NCI-H2227 (cell line): ENCODE measurements around the gene EME1.
"Not testable (repeated sequence)": the region's sequence is repeated elsewhere in the genome, so short reads cannot be mapped to it uniquely, and the experiment has no call there.

Experiments
- DNase-seq: peaks from one replicate; lab custom pipeline; 2025; ENCODE audit not compliant: unreplicated experiment; lab: John Stamatoyannopoulos, UW

EME1 gene

GRCh38 chr17:50372758-50373556 is at the start of gene EME1, which contains the start of gene MRPL27:
Gene EME1 (plus strand): TSS chr17:50373229. CDS start chr17:50375209, 1,980 bp downstream.
Gene MRPL27 (minus strand): TSS chr17:50373184. CDS start chr17:50373170, 14 bp downstream.
- peak; percentile 93 for DNase-seq

- DNase-seq = no peak
Measured at GRCh38 chr17:50325906-50326305, 47.1 kb upstream of the EME1 start.

GRCh38 chr17:50326831-50327364 is 46.1 kb upstream of the EME1 start:
- no peak for DNase-seq

- DNase-seq = peak; percentile 20
Measured at GRCh38 chr17:50328363-50329325, 44.4 kb upstream of the EME1 start.

GRCh38 chr17:50329716-50330115 is 43.3 kb upstream of the EME1 start:
- DNase-seq = no peak

GRCh38 chr17:50330151-50330775 is 42.8 kb upstream of the EME1 start:
- DNase-seq = no peak

GRCh38 chr17:50331085-50331791 is 41.8 kb upstream of the EME1 start:
- DNase-seq = no peak

- DNase-seq = no peak
Measured at GRCh38 chr17:50332196-50332595, 40.8 kb upstream of the EME1 start.

- DNase-seq = not testable (repeated sequence)
Measured at GRCh38 chr17:50333291-50334057, 39.6 kb upstream of the EME1 start.

GRCh38 chr17:50337956-50338355 is 35.1 kb upstream of the EME1 start:
- no peak for DNase-seq

- no peak for DNase-seq
Measured at GRCh38 chr17:50338645-50339044, 34.4 kb upstream of the EME1 start.

GRCh38 chr17:50339381-50339780 is 33.6 kb upstream of the EME1 start:
- no peak for DNase-seq

GRCh38 chr17:50344731-50345365 is 28.2 kb upstream of the EME1 start:
- DNase-seq = no peak

- peak; percentile 92 for DNase-seq
Measured at GRCh38 chr17:50345432-50346312, 27.4 kb upstream of the EME1 start, which contains the start of gene XYLT2. Gene XYLT2 (plus strand): TSS chr17:50346126. CDS start chr17:50346141, 15 bp downstream.

- peak; percentile 68 for DNase-seq
Measured at GRCh38 chr17:50346313-50347116, 26.5 kb upstream of the EME1 start.

- DNase-seq = no peak
Measured at GRCh38 chr17:50347117-50347893, 25.7 kb upstream of the EME1 start.
